Mesothelial cell of epicardium (in vitro differentiated cells): ENCODE measurements around the gene OR1L4. TPM values are rescaled to one million over a fixed set of nuclear protein-coding genes. Genes with fewer than 3 reads are reported as not detected.

ENCODE experiments used
- DNase-seq, 2 experiments: peaks; one replicate each; pipeline ENCODE4 v3.0.0; 2021; ENCODE audit warnings: low spot score in 2 of 2; ENCODE audit not compliant: unreplicated experiment in 2 of 2
- H3K27ac Mint-ChIP-seq: 2 replicates; pipeline ENCODE4 v1.8.0; 2021; ENCODE audit warnings: mixed read lengths
- H3K27me3 Mint-ChIP-seq: 2 replicates; pipeline ENCODE4 v1.8.0; 2021; ENCODE audit warnings: low read depth, mixed read lengths
- H3K36me3 Mint-ChIP-seq: 2 replicates; pipeline ENCODE4 v1.8.0; 2021; ENCODE audit warnings: mixed read lengths
- H3K4me1 Mint-ChIP-seq: 2 replicates; pipeline ENCODE4 v1.8.0; 2021; ENCODE audit warnings: mixed read lengths
- H3K4me3 Mint-ChIP-seq: 2 replicates; pipeline ENCODE4 v1.8.0; 2021; ENCODE audit warnings: mild to moderate bottlenecking, moderate library complexity, mixed read lengths
- H3K9me3 Mint-ChIP-seq: 2 replicates; pipeline ENCODE4 v1.8.0; 2021; ENCODE audit warnings: mixed read lengths
- CTCF ChIP-seq: fragments of 200-600 bp; sonication (generic); IDR thresholded peaks from one replicate; pipeline ENCODE4 v1.5.0; 2021; ENCODE audit warnings: antibody characterized with exemption; ENCODE audit not compliant: unreplicated experiment
- total RNA-seq: library from RNA; stranded (reverse); gene quantifications from 3 replicates; pipeline ENCODE4 v1.2.1, GENCODE V29; 2021

OR1L4 gene
- not detected in 3 replicates for total RNA-seq

GRCh38 chr9:122723690-122724089 is at the start of gene OR1L4:
Gene OR1L4, plus strand, starts transcription at chr9:122723990. Its CDS starts 0 bp downstream, at chr9:122723990.
- no peak for TF ChIP-seq CTCF
- no peaks in the 10 kb centered on the region for H3K36me3 Mint-ChIP-seq
- H3K4me1 Mint-ChIP-seq, result no peaks in the 10 kb centered on the region
- peaks cover 60% of the 10 kb centered on the region for H3K9me3 Mint-ChIP-seq
- H3K27ac Mint-ChIP-seq, result no peak within 1 kb of the TSS
- no peak within 1 kb of the TSS for H3K4me3 Mint-ChIP-seq
- no peak for DNase-seq
- H3K27me3 Mint-ChIP-seq, result no peaks in the 10 kb centered on the region

- TF ChIP-seq CTCF, result no peak
- Mint-ChIP-seq H3K36me3 (no peaks in the 10 kb centered on the region), H3K4me3 (no peak overlapping the region), H3K27me3 (no peaks in the 10 kb centered on the region), H3K4me1 (no peaks in the 10 kb centered on the region), H3K27ac (no peak overlapping the region), H3K9me3 (peaks cover 85% of the 10 kb centered on the region)
- DNase-seq, result no peak
Observed at GRCh38 chr9:122684851-122685250, 38.9 kb upstream of the OR1L4 start.

GRCh38 chr9:122695696-122696095 is 28.1 kb upstream of the OR1L4 start:
- peaks cover 3% of the 10 kb centered on the region for H3K36me3 Mint-ChIP-seq
- no peak overlapping the region for H3K4me3 Mint-ChIP-seq
- no peaks in the 10 kb centered on the region for H3K27me3 Mint-ChIP-seq
- no peak overlapping the region for H3K27ac Mint-ChIP-seq
- H3K9me3 Mint-ChIP-seq, result peaks cover 37% of the 10 kb centered on the region
- DNase-seq, result no peak
- no peaks in the 10 kb centered on the region for H3K4me1 Mint-ChIP-seq
- TF ChIP-seq CTCF, result no peak

- TF ChIP-seq CTCF, result no peak
- no peak overlapping the region for H3K4me3 Mint-ChIP-seq
- no peak for DNase-seq
- no peaks in the 10 kb centered on the region for H3K27me3 Mint-ChIP-seq
- no peak overlapping the region for H3K27ac Mint-ChIP-seq
- no peaks in the 10 kb centered on the region for H3K36me3 Mint-ChIP-seq
- H3K9me3 Mint-ChIP-seq, result peaks cover 69% of the 10 kb centered on the region
- no peaks in the 10 kb centered on the region for H3K4me1 Mint-ChIP-seq
Observed at GRCh38 chr9:122718038-122718437, 5.8 kb upstream of the OR1L4 start.

- no peaks in the 10 kb centered on the region for H3K4me1 Mint-ChIP-seq
- H3K4me3 Mint-ChIP-seq, result no peak overlapping the region
- H3K36me3 Mint-ChIP-seq, result no peaks in the 10 kb centered on the region
- H3K27me3 Mint-ChIP-seq, result no peaks in the 10 kb centered on the region
- DNase-seq, result no peak
- no peak for TF ChIP-seq CTCF
- no peak overlapping the region for H3K27ac Mint-ChIP-seq
- peaks cover 70% of the 10 kb centered on the region for H3K9me3 Mint-ChIP-seq
Observed at GRCh38 chr9:122719218-122719617, 4.6 kb upstream of the OR1L4 start.

- TF ChIP-seq CTCF, result no peak
- Mint-ChIP-seq H3K9me3 (peaks cover 82% of the 10 kb centered on the region), H3K4me3 (no peak within 1 kb of the TSS), H3K27me3 (no peaks in the 10 kb centered on the region), H3K4me1 (no peaks in the 10 kb centered on the region), H3K36me3 (peaks cover 2% of the 10 kb centered on the region), H3K27ac (no peak within 1 kb of the TSS)
- no peak for DNase-seq
Observed at GRCh38 chr9:122742003-122742402, 18.2 kb downstream of the OR1L4 start, which contains the start of gene OR1L6. Gene OR1L6, plus strand, starts transcription at chr9:122742303. Its CDS starts 7,545 bp downstream, at chr9:122749848.
